Neural progenitor cell (in vitro differentiated cells): ENCODE measurements around the gene SAMMSON. TPM values are rescaled to one million over a fixed set of nuclear protein-coding genes. Genes with fewer than 3 reads are reported as not detected.

Source experiments
- DNase-seq: peaks from one replicate; pipeline ENCODE4 v3.0.0-alpha.2; 2016; ENCODE audit warnings: low spot score
- H2AFZ ChIP-seq: fragments of 200-600 bp; sonication (generic); replicated peaks from 2 replicates; pipeline ENCODE4 v1.6.1; 2016; ENCODE audit warnings: antibody characterized with exemption
- H3F3A ChIP-seq: fragments of 200-600 bp; sonication (generic); 2 replicates; pipeline ENCODE4 v1.6.1; 2016; ENCODE audit warnings: antibody characterized with exemption, low read depth
- H3K27ac ChIP-seq: fragments of 200-600 bp; sonication (generic); 2 replicates; pipeline ENCODE4 v1.5.1; 2016; ENCODE audit warnings: mild to moderate bottlenecking
- H3K27me3 ChIP-seq: fragments of 200-600 bp; sonication (generic); 2 replicates; pipeline ENCODE4 v1.6.1; 2016; ENCODE audit warnings: mild to moderate bottlenecking, moderate library complexity
- H3K36me3 ChIP-seq: fragments of 200-600 bp; sonication (generic); 2 replicates; pipeline ENCODE4 v1.5.1; 2016
- H3K4me1 ChIP-seq: fragments of 200-600 bp; sonication (generic); 2 replicates; pipeline ENCODE4 v1.6.1; 2016; ENCODE audit warnings: mixed run types
- H3K4me2 ChIP-seq: fragments of 200-600 bp; sonication (generic); 2 replicates; pipeline ENCODE4 v1.6.1; 2016
- H3K4me3 ChIP-seq: fragments of 200-600 bp; sonication (generic); 2 replicates; pipeline ENCODE4 v1.5.1; 2016
- H3K79me2 ChIP-seq: fragments of 200-600 bp; sonication (generic); 2 replicates; pipeline ENCODE4 v1.6.1; 2016; ENCODE audit warnings: low read depth
- H3K9ac ChIP-seq: fragments of 200-600 bp; sonication (generic); 2 replicates; pipeline ENCODE4 v1.6.1; 2016
- H3K9me3 ChIP-seq: fragments of 200-600 bp; sonication (generic); 2 replicates; pipeline ENCODE4 v1.5.1; 2016; ENCODE audit warnings: low read depth
- H4K20me1 ChIP-seq: fragments of 200-600 bp; sonication (generic); 2 replicates; pipeline ENCODE4 v1.6.1; 2016; ENCODE audit warnings: low read depth
- H3K27ac Mint-ChIP-seq: 3 replicates; pipeline ENCODE4 v1.8.0; 2021; ENCODE audit warnings: mixed read lengths
- H3K27me3 Mint-ChIP-seq: 2 replicates; pipeline ENCODE4 v1.8.0; 2022; ENCODE audit warnings: low read depth, mild to moderate bottlenecking, inconsistent platforms, moderate library complexity, mixed read lengths; ENCODE audit not compliant: insufficient read depth
- H3K36me3 Mint-ChIP-seq: 3 replicates; pipeline ENCODE4 v1.8.0; 2021; ENCODE audit warnings: mixed read lengths
- H3K4me1 Mint-ChIP-seq: 3 replicates; pipeline ENCODE4 v1.8.0; 2021; ENCODE audit warnings: mixed read lengths
- H3K4me3 Mint-ChIP-seq: 3 replicates; pipeline ENCODE4 v1.8.0; 2021; ENCODE audit warnings: mild to moderate bottlenecking, moderate library complexity, mixed read lengths
- H3K9me3 Mint-ChIP-seq: 3 replicates; pipeline ENCODE4 v1.8.0; 2020; ENCODE audit warnings: mixed read lengths
- CTCF ChIP-seq: fragments of 200-600 bp; sonication (generic); IDR thresholded peaks from 2 replicates; pipeline ENCODE4 v1.5.1; 2017; ENCODE audit warnings: antibody characterized with exemption, mild to moderate bottlenecking
- EZH2 ChIP-seq: fragments of 200-600 bp; sonication (generic); IDR thresholded peaks from 2 replicates; pipeline ENCODE4 v1.6.1; 2017; ENCODE audit warnings: antibody characterized with exemption, mild to moderate bottlenecking, moderate library complexity
- EZH2phosphoT487 ChIP-seq: fragments of 200-600 bp; sonication (generic); IDR thresholded peaks from 2 replicates; pipeline ENCODE4 v1.6.1; 2017; ENCODE audit warnings: antibody characterized with exemption
- total RNA-seq: library from RNA; depleted of rRNA; stranded (reverse); fragments of >200 nt; gene quantifications from 2 replicates; pipeline ENCODE4 v1.2.3, GENCODE V29; 2015; ENCODE audit warnings: low replicate concordance

Gene SAMMSON
- total RNA-seq, 1 donor from 2014 or later, result not detected

GRCh38 chr3:69970827-69971226, 28.7 kb upstream of the SAMMSON start:
- H3K4me1 ChIP-seq, result peaks cover 3% of the 10 kb centered on the region
- Mint-ChIP-seq H3K36me3 (no peaks in the 10 kb centered on the region), H3K27ac (no peak overlapping the region), H3K4me3 (no peak overlapping the region), H3K4me1 (no peaks in the 10 kb centered on the region), H3K27me3 (peaks cover 3% of the 10 kb centered on the region), H3K9me3 (no peaks in the 10 kb centered on the region)
- no peak overlapping the region for H3K9ac ChIP-seq
- no peak overlapping the region for H3K27ac ChIP-seq
- no peak overlapping the region for H2AFZ ChIP-seq
- no peaks in the 10 kb centered on the region for H3K9me3 ChIP-seq
- no peaks in the 10 kb centered on the region for H3F3A ChIP-seq
- H3K79me2 ChIP-seq, result no peaks in the 10 kb centered on the region
- no peaks in the 10 kb centered on the region for H3K36me3 ChIP-seq
- H4K20me1 ChIP-seq, result no peaks in the 10 kb centered on the region
- DNase-seq, result no peak
- H3K4me2 ChIP-seq, result no peak overlapping the region
- H3K4me3 ChIP-seq, result no peak overlapping the region
- no peaks in the 10 kb centered on the region for H3K27me3 ChIP-seq
- no peak for TF ChIP-seq EZH2
- TF ChIP-seq CTCF, result no peak
- no peak for TF ChIP-seq EZH2phosphoT487

GRCh38 chr3:69972672-69973071, 26.9 kb upstream of the SAMMSON start:
- Histone ChIP-seq H3K4me3 (no peak overlapping the region), H3F3A (no peaks in the 10 kb centered on the region), H3K27ac (no peak overlapping the region), H2AFZ (no peak overlapping the region), H3K4me2 (no peak overlapping the region), H3K27me3 (no peaks in the 10 kb centered on the region), H4K20me1 (no peaks in the 10 kb centered on the region), H3K9me3 (no peaks in the 10 kb centered on the region), H3K9ac (no peak overlapping the region), H3K79me2 (no peaks in the 10 kb centered on the region), H3K36me3 (no peaks in the 10 kb centered on the region), H3K4me1 (peaks cover 3% of the 10 kb centered on the region)
- DNase-seq, result no peak
- Mint-ChIP-seq H3K27me3 (peaks cover 3% of the 10 kb centered on the region), H3K27ac (no peak overlapping the region), H3K4me3 (no peak overlapping the region), H3K4me1 (no peaks in the 10 kb centered on the region), H3K9me3 (peaks cover 7% of the 10 kb centered on the region), H3K36me3 (no peaks in the 10 kb centered on the region)
- TF ChIP-seq EZH2 (no peak), CTCF (no peak), EZH2phosphoT487 (no peak)

GRCh38 chr3:69976021-69976420, 23.5 kb upstream of the SAMMSON start:
- TF ChIP-seq EZH2phosphoT487, result no peak
- TF ChIP-seq CTCF, result no peak
- no peak for TF ChIP-seq EZH2
- H3K27me3 Mint-ChIP-seq, result peaks cover 4% of the 10 kb centered on the region

More at GRCh38 chr3:69976021-69976420, 23.5 kb upstream of the SAMMSON start:
- no peaks in the 10 kb centered on the region for H3K4me1 Mint-ChIP-seq
- no peaks in the 10 kb centered on the region for H3K27me3 ChIP-seq
- H4K20me1 ChIP-seq, result no peaks in the 10 kb centered on the region
- no peak overlapping the region for H3K27ac Mint-ChIP-seq
- no peaks in the 10 kb centered on the region for H3F3A ChIP-seq
- DNase-seq, result no peak
- H2AFZ ChIP-seq, result no peak overlapping the region
- no peaks in the 10 kb centered on the region for H3K79me2 ChIP-seq
- H3K36me3 Mint-ChIP-seq, result no peaks in the 10 kb centered on the region
- H3K4me3 Mint-ChIP-seq, result no peak overlapping the region
- no peak overlapping the region for H3K27ac ChIP-seq
- peaks cover 24% of the 10 kb centered on the region for H3K9me3 Mint-ChIP-seq
- no peak overlapping the region for H3K4me2 ChIP-seq
- H3K4me3 ChIP-seq, result no peak overlapping the region
- H3K9me3 ChIP-seq, result no peaks in the 10 kb centered on the region
- H3K9ac ChIP-seq, result no peak overlapping the region
- H3K36me3 ChIP-seq, result no peaks in the 10 kb centered on the region
- peaks cover 3% of the 10 kb centered on the region for H3K4me1 ChIP-seq
